K562 (cell line): ENCODE results near the gene MAST1. TPM values are rescaled to one million over a fixed set of nuclear protein-coding genes. Genes with fewer than 3 reads are reported as not detected.

Experiments used
- ARID1B ChIP-seq: fragments of 450-650 bp; IDR thresholded peaks from 2 replicates; pipeline ENCODE4 v1.6.1; 2016; ENCODE audit warnings: antibody characterized with exemption, mild to moderate bottlenecking, inconsistent platforms
- BMI1 ChIP-seq: fragments of 150-350 bp; IDR thresholded peaks from 2 replicates; pipeline ENCODE4 v1.6.1; 2014; ENCODE audit warnings: low read length
- COPS2 ChIP-seq: fragments of 450-650 bp; conservative IDR thresholded peaks from 2 replicates; pipeline ENCODE4 v1.6.1; 2016; ENCODE audit warnings: mild to moderate bottlenecking, moderate library complexity
- CREM ChIP-seq: IDR thresholded peaks from 2 replicates; pipeline ENCODE4 v1.6.1; 2014; ENCODE audit warnings: antibody characterized with exemption, low read depth
- EHMT2 ChIP-seq: fragments of 450-650 bp; IDR thresholded peaks from 2 replicates; pipeline ENCODE4 v1.6.1; 2018; ENCODE audit warnings: antibody characterized with exemption
- MTF1 ChIP-seq: fragments of 250-450 bp; sonication (Bioruptor Pico); IDR thresholded peaks from 2 replicates; pipeline ENCODE4 v1.9.0; 2021; ENCODE audit warnings: moderate library complexity, mild to moderate bottlenecking, inconsistent platforms, borderline replicate concordance
- PRMT5 ChIP-seq: sonication (generic); formaldehyde crosslinking; IDR thresholded peaks from 2 replicates; pipeline ENCODE4 v1.5.0; 2020; ENCODE audit warnings: missing genetic modification reagents
- RBM15 ChIP-seq: fragments of 200-400 bp; formaldehyde crosslinking; IDR thresholded peaks from 2 replicates; pipeline ENCODE4 v1.6.1; 2018; ENCODE audit warnings: mild to moderate bottlenecking, low read length, moderate library complexity; ENCODE audit not compliant: insufficient read depth
- SIRT6 ChIP-seq: IDR thresholded peaks from one replicate; pipeline ENCODE4 v1.6.1; 2012; ENCODE audit warnings: low read depth, mild to moderate bottlenecking, control low read depth, inconsistent platforms, low read length, moderate library complexity
- SPI1 ChIP-seq: IDR thresholded peaks from 2 replicates; pipeline ENCODE4 v1.6.1; 2011; ENCODE audit warnings: low read depth, low read length, control low read depth, borderline replicate concordance
- XRCC5 ChIP-seq: fragments of 200-400 bp; formaldehyde crosslinking; IDR thresholded peaks from 2 replicates; pipeline ENCODE4 v1.6.1; 2017; ENCODE audit warnings: low read depth, mild to moderate bottlenecking, low read length
- ZNF134 ChIP-seq: fragments of 250-450 bp; sonication (Bioruptor Pico); conservative IDR thresholded peaks from 2 replicates; pipeline ENCODE4 v1.4.0; 2020
- ZNF146 ChIP-seq: IDR thresholded peaks from one replicate; pipeline ENCODE4 v1.6.1; 2018; ENCODE audit warnings: missing compliant biosample characterization; ENCODE audit not compliant: unreplicated experiment
- ZNF232 ChIP-seq: sonication (generic); formaldehyde crosslinking; IDR thresholded peaks from 2 replicates; pipeline ENCODE4 v1.8.0; 2022; ENCODE audit warnings: mild to moderate bottlenecking, missing genetic modification reagents
- ZNF644 ChIP-seq: fragments of 200-800 bp; sonication (Bioruptor generic); IDR thresholded peaks from 2 replicates; pipeline ENCODE4 v1.6.1; 2016; ENCODE audit warnings: low read depth, missing genetic modification characterization, missing compliant biosample characterization
- ZNF766 ChIP-seq: fragments of 200-800 bp; sonication (Bioruptor generic); conservative IDR thresholded peaks from 2 replicates; pipeline ENCODE4 v1.6.1; 2016; ENCODE audit warnings: missing genetic modification characterization, missing compliant biosample characterization
- ZNF79 ChIP-seq: fragments of 250-450 bp; sonication (Bioruptor Pico); IDR thresholded peaks from 2 replicates; pipeline ENCODE4 v1.4.0; 2020; ENCODE audit warnings: low read depth, mild to moderate bottlenecking, moderate library complexity
- polyA plus RNA-seq, 8 experiments: library from polyadenylated mRNA; depleted of rRNA in 4 of 8; stranded (reverse) in 5 of 8; unstranded in 3 of 8; fragments of >200 nt; fragmentation: Nextera tagmentation in 2 of 8; fragmentation: Illumina TruSeq in 1 of 8; extraction: Ambion mirVana in 2 of 8; extraction: Trizol in 1 of 8; gene quantifications; 2 replicates each; pipeline versions ENCODE4 v1.2.1 to v1.2.3, GENCODE V29; 2011 to 2014; ENCODE audit warnings: inconsistent platforms in 1 of 8, missing spikeins in 1 of 8
- total RNA-seq, 7 experiments: library from RNA; depleted of rRNA in 6 of 7; stranded (reverse); fragments of >200 nt in 6 of 7; fragmentation: Illumina TruSeq in 2 of 7; extraction: Trizol in 2 of 7; gene quantifications; 2 replicates each; pipeline versions ENCODE4 v1.2.1 to v1.2.3, GENCODE V29; 2011 to 2021; ENCODE audit warnings: low replicate concordance in 1 of 7
- TF ChIP-seq, protein P1 (sequence below): fragments of 250-450 bp; sonication (Bioruptor Pico); IDR thresholded peaks from 2 replicates; pipeline ENCODE4 v1.5.0; 2021; ENCODE audit warnings: mild to moderate bottlenecking, borderline replicate concordance
- TF ChIP-seq, protein P2 (sequence below), 2 experiments: fragments of 150-350 bp in 1 of 2; IDR thresholded peaks; 2 replicates each; pipeline ENCODE4 v1.6.1; 2012 to 2016; ENCODE audit warnings: low read depth in 2 of 2, low read length in 2 of 2, mild to moderate bottlenecking in 1 of 2, moderate library complexity in 1 of 2
- TF ChIP-seq, protein P3 (sequence below): fragments of 250-450 bp; sonication (Bioruptor Pico); IDR thresholded peaks from 2 replicates; pipeline ENCODE4 v1.4.0; 2020; ENCODE audit warnings: mild to moderate bottlenecking
- TF ChIP-seq, protein P4 (sequence below): sonication (generic); formaldehyde crosslinking; IDR thresholded peaks from 2 replicates; pipeline ENCODE4 v1.8.0; 2022; ENCODE audit warnings: mild to moderate bottlenecking, missing genetic modification reagents

MAST1 gene
- total and polyA plus RNA-seq, 9 of the 15 experiments (the other 6 are each of a cell fraction or from before 2014, with no cell fraction given) = 0.48 to 10.3 (median 3.9) TPM

DNA sequence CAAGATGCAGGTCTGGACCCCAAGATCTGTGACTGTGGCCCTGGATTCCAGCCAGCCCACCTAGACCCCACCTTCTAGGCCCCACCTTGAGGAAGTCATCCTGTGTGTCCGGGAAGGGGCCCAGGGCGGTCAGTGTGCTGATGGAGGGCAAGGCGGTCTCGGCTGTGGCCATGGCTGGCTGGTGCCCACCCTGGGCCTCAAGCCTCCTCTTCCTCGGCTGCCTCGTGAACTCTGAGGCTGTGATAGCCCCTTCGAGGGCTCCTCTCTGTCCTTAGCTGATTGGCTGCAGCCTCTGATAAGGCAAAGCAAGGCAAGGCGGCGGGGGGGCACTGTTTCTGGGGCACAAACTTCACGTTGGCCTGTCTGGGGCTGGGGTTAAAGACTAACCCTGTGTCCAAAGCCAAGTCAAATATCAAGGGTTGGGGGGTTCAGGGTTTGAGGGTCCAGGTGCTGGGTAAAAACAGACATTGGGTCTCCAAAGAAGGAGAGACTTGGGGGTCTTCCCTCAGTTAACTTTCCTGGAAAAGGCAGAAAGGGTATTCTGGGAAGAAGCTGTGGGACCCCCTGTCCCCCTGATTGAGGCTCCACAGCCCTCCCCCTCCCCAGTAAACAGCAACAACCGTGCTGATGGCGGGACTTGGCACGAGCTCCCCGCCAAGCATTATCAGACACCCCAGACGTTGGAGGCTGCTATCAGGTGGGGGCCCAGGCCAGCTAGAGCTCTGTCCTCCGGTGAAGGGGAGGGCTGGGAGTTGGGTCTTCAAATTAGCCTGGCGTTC is 48.8 kb downstream of the MAST1 start, which contains the start of gene KLF1 (continued):
- TF ChIP-seq, protein P1, sequence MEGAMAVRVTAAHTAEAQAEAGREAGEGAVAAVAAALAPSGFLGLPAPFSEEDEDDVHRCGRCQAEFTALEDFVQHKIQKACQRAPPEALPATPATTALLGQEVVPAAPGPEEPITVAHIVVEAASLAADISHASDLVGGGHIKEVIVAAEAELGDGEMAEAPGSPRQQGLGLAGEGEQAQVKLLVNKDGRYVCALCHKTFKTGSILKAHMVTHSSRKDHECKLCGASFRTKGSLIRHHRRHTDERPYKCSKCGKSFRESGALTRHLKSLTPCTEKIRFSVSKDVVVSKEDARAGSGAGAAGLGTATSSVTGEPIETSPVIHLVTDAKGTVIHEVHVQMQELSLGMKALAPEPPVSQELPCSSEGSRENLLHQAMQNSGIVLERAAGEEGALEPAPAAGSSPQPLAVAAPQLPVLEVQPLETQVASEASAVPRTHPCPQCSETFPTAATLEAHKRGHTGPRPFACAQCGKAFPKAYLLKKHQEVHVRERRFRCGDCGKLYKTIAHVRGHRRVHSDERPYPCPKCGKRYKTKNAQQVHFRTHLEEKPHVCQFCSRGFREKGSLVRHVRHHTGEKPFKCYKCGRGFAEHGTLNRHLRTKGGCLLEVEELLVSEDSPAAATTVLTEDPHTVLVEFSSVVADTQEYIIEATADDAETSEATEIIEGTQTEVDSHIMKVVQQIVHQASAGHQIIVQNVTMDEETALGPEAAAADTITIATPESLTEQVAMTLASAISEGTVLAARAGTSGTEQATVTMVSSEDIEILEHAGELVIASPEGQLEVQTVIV (CRISPR knock-in tag) = no peak
- TF ChIP-seq, protein P2, sequence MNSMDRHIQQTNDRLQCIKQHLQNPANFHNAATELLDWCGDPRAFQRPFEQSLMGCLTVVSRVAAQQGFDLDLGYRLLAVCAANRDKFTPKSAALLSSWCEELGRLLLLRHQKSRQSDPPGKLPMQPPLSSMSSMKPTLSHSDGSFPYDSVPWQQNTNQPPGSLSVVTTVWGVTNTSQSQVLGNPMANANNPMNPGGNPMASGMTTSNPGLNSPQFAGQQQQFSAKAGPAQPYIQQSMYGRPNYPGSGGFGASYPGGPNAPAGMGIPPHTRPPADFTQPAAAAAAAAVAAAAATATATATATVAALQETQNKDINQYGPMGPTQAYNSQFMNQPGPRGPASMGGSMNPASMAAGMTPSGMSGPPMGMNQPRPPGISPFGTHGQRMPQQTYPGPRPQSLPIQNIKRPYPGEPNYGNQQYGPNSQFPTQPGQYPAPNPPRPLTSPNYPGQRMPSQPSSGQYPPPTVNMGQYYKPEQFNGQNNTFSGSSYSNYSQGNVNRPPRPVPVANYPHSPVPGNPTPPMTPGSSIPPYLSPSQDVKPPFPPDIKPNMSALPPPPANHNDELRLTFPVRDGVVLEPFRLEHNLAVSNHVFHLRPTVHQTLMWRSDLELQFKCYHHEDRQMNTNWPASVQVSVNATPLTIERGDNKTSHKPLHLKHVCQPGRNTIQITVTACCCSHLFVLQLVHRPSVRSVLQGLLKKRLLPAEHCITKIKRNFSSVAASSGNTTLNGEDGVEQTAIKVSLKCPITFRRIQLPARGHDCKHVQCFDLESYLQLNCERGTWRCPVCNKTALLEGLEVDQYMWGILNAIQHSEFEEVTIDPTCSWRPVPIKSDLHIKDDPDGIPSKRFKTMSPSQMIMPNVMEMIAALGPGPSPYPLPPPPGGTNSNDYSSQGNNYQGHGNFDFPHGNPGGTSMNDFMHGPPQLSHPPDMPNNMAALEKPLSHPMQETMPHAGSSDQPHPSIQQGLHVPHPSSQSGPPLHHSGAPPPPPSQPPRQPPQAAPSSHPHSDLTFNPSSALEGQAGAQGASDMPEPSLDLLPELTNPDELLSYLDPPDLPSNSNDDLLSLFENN (IDR thresholded peaks at IDR 0.05; ENCODE audit: low read depth in 2 of 2, low read length in 2 of 2) = peak in 1 of 2 experiments; percentile 87; a peak in 2 of 4 replicates
- TF ChIP-seq CREM (peak; percentile 67), EHMT2 (no peak), BMI1 (no peak), MTF1 (CRISPR knock-in tag) (no peak), XRCC5 (no peak; the same call in none of the 2 replicates), SIRT6 (no peak), SPI1 (no peak), ZNF232 (CRISPR knock-in tag) (no peak), ZNF134 (no peak), COPS2 (no peak), PRMT5 (CRISPR knock-in tag) (no peak), ZNF644 (tag) (no peak), ZNF146 (CRISPR knock-in tag) (no peak), ZNF79 (CRISPR knock-in tag) (no peak), ZNF766 (CRISPR knock-in tag) (0 out of 2 replicates have a peak, but pooled peaks have one; percentile 10), RBM15 (no peak), ARID1B (peak; percentile 97)
- TF ChIP-seq, protein P3, sequence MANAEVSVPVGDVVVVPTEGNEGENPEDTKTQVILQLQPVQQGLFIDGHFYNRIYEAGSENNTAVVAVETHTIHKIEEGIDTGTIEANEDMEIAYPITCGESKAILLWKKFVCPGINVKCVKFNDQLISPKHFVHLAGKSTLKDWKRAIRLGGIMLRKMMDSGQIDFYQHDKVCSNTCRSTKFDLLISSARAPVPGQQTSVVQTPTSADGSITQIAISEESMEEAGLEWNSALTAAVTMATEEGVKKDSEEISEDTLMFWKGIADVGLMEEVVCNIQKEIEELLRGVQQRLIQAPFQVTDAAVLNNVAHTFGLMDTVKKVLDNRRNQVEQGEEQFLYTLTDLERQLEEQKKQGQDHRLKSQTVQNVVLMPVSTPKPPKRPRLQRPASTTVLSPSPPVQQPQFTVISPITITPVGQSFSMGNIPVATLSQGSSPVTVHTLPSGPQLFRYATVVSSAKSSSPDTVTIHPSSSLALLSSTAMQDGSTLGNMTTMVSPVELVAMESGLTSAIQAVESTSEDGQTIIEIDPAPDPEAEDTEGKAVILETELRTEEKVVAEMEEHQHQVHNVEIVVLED (CRISPR knock-in tag) = no peak
- TF ChIP-seq, protein P4, sequence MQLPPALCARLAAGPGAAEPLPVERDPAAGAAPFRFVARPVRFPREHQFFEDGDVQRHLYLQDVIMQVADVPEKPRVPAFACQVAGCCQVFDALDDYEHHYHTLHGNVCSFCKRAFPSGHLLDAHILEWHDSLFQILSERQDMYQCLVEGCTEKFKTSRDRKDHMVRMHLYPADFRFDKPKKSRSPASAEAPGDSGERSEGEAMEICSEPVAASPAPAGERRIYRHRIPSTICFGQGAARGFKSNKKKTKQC (CRISPR knock-in tag) = no peak
